ENCODE measurements around the gene TET3.

GRCh38 chr2:73976803-73977202 lies 7.9 kb upstream of the TET3 start:
- TF ChIP-seq POLR2A (IDR thresholded peaks at IDR 0.05; ENCODE audit: low read length): no peak
- TF ChIP-seq CTCF (IDR thresholded peaks at IDR 0.05): no peak
- TF ChIP-seq MAZ (IDR thresholded peaks at IDR 0.05; ENCODE audit: borderline replicate concordance, low read depth, low read length): no peak
- no peak for TF ChIP-seq PHF8 (IDR thresholded peaks at IDR 0.05; ENCODE audit: borderline replicate concordance, low read depth)
- no peak for TF ChIP-seq CBX8 (IDR thresholded peaks at IDR 0.05)
- TF ChIP-seq BCL3 (IDR thresholded peaks at IDR 0.05): no peak
